Caco-2 (cell line): Measurements from ENCODE around the gene TTC21A. TPM values are rescaled to one million over a fixed set of nuclear protein-coding genes. Genes with fewer than 3 reads are reported as not detected.
A peak's percentile ranks its signal among the peaks of the same experiment; 100 is the strongest.

Experiments used
- BruUV-seq: library from RNA; stranded (reverse); fragments of 400-500 nt; replicated peaks from 2 replicates; lab custom pipeline; 2021; lab: Mats Ljungman, UMichigan
- CTCF ChIA-PET: fragments of 300-600 bp; sonication (Branson Sonifier 250); formaldehyde crosslinking; loops from one replicate; lab custom pipeline; 2022; ENCODE audit warnings: antibody characterized with exemption; lab: Charles Lee
- POLR2A ChIA-PET: fragments of 300-600 bp; sonication (Branson Sonifier 250); formaldehyde crosslinking; loops from one replicate; lab custom pipeline; 2022; ENCODE audit warnings: antibody characterized with exemption; lab: Charles Lee
- DNase-seq, 2 experiments: peaks; one replicate each; pipeline versions ENCODE4 v3.0.0 to v3.0.0-alpha.2; 2020 to 2022
- H3K27me3 ChIP-seq: replicated peaks from 2 replicates; pipeline ENCODE4 v1.6.0; 2011; ENCODE audit warnings: low read length; ENCODE audit not compliant: control insufficient read depth, insufficient read depth
- H3K36me3 ChIP-seq: 2 replicates; pipeline ENCODE4 v1.5.1; 2011; ENCODE audit warnings: low read length; ENCODE audit not compliant: control insufficient read depth, insufficient read depth
- H3K4me1 ChIP-seq: fragments of 250-450 bp; sonication (Bioruptor Pico); 2 replicates; pipeline ENCODE4 v1.5.1; 2020; ENCODE audit warnings: mild to moderate bottlenecking
- H3K4me3 ChIP-seq: 2 replicates; pipeline ENCODE4 v1.5.1; 2011; ENCODE audit warnings: low read depth, mild to moderate bottlenecking, control low read depth, low read length
- H3K9me3 ChIP-seq: fragments of 250-450 bp; sonication (Bioruptor Pico); 2 replicates; pipeline ENCODE4 v1.5.1; 2020; ENCODE audit warnings: mild to moderate bottlenecking, moderate library complexity
- H3K27ac Mint-ChIP-seq: one replicate; pipeline ENCODE4 v1.8.0; 2022; ENCODE audit warnings: mixed read lengths; ENCODE audit not compliant: unreplicated experiment
- H3K27me3 Mint-ChIP-seq: one replicate; pipeline ENCODE4 v1.8.0; 2022; ENCODE audit warnings: mixed read lengths; ENCODE audit not compliant: insufficient read depth, unreplicated experiment
- H3K36me3 Mint-ChIP-seq: one replicate; pipeline ENCODE4 v1.8.0; 2022; ENCODE audit warnings: mild to moderate bottlenecking, mixed read lengths; ENCODE audit not compliant: insufficient read depth, unreplicated experiment
- H3K4me1 Mint-ChIP-seq: one replicate; pipeline ENCODE4 v1.8.0; 2022; ENCODE audit warnings: low read depth, mixed read lengths; ENCODE audit not compliant: unreplicated experiment
- H3K4me3 Mint-ChIP-seq: one replicate; pipeline ENCODE4 v1.8.0; 2022; ENCODE audit warnings: mild to moderate bottlenecking, moderate library complexity, mixed read lengths; ENCODE audit not compliant: unreplicated experiment
- H3K9me3 Mint-ChIP-seq: one replicate; pipeline ENCODE4 v1.8.0; 2022; ENCODE audit warnings: mixed read lengths; ENCODE audit not compliant: unreplicated experiment
- intact Hi-C: fragments of 100-400 bp; cut with micrococcal nuclease; formaldehyde crosslinking; loops from one replicate; pipeline ENCODE4 v1.10.0; 2022; ENCODE audit not compliant: unreplicated experiment
- total RNA-seq: library from RNA; stranded (reverse); gene quantifications from 2 replicates; pipeline ENCODE4 v1.2.3, GENCODE V29; 2022
- TF ChIP-seq, protein P1 (sequence below), 2 experiments: fragments of 200-600 bp in 1 of 2; IDR thresholded peaks; 1 replicate in 1 of 2; 2 replicates in 1 of 2; pipeline versions ENCODE4 v1.5.1 to v1.8.0; 2011 to 2022; ENCODE audit warnings: antibody characterized with exemption in 1 of 2, control low read depth in 1 of 2, inconsistent platforms in 1 of 2, low read depth in 1 of 2, low read length in 1 of 2, mild to moderate bottlenecking in 1 of 2, moderate library complexity in 1 of 2; ENCODE audit not compliant: insufficient read depth in 1 of 2, severe bottlenecking in 1 of 2, unreplicated experiment in 1 of 2

The TTC21A gene
- total RNA-seq, 1 experiment from 2014 or later, result 4.0 TPM

DNA sequence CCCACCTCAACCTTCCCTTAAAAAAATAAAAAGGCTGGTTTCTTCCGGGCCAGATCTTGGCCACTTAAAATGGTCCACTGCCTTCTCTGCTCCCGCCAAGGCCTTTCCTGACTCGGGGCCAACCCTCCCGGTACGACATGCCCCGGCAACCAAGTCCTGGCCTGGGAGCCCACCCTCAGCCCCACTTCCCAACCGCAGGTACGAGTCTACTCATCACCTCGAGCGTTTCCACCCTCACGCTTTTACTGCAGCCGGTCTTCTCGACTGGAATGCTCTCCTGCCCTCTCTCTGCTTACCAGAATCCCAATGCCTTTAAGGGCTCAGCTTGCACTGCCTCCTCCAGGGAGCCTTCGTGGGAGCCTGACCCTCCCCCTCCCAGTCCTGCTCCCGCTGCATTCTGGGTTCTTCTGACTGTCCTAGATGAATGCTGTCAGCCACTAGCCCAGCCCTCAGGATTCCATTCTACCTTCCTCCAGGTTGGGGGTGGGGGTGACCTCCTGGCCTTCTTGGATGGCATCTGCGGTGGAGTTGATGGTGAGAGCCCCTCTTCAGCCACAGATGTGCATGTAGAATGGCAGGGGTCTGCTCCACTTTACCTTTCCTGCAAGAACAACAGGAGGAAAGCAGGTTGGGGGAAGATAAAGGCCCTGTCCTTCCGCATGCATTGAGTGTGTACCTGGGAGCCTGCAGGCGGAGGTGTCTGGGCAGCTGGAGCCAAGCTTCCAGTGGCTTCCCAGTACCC, 47.0 kb downstream of the TTC21A start:
- H3K9me3 Mint-ChIP-seq, result no peaks in the 10 kb centered on the region
- no peaks in the 10 kb centered on the region for H3K36me3 ChIP-seq
- H3K27me3 Mint-ChIP-seq, result no peaks in the 10 kb centered on the region
- no peaks in the 10 kb centered on the region for H3K9me3 ChIP-seq
- BruUV-seq, result TSS peak; percentile 79
- no peaks in the 10 kb centered on the region for H3K27me3 ChIP-seq
- H3K27ac Mint-ChIP-seq, result peak overlapping the region; percentile 97
- H3K4me1 ChIP-seq, result peaks cover 40% of the 10 kb centered on the region
- H3K4me1 Mint-ChIP-seq, result peaks cover 36% of the 10 kb centered on the region
- CTCF ChIA-PET, result no interaction called here
- H3K4me3 Mint-ChIP-seq, result peak overlapping the region; percentile 94
- peak; percentile 75 to 82 for DNase-seq
- H3K4me3 ChIP-seq, result peak overlapping the region; percentile 40
- intact Hi-C loops, result loop anchor here (2.0 kb wide), 1 partner anchor 14 kb away; no protein-coding TSS in a partner anchor
- H3K36me3 Mint-ChIP-seq, result peaks cover 41% of the 10 kb centered on the region
- TF ChIP-seq, protein P1, sequence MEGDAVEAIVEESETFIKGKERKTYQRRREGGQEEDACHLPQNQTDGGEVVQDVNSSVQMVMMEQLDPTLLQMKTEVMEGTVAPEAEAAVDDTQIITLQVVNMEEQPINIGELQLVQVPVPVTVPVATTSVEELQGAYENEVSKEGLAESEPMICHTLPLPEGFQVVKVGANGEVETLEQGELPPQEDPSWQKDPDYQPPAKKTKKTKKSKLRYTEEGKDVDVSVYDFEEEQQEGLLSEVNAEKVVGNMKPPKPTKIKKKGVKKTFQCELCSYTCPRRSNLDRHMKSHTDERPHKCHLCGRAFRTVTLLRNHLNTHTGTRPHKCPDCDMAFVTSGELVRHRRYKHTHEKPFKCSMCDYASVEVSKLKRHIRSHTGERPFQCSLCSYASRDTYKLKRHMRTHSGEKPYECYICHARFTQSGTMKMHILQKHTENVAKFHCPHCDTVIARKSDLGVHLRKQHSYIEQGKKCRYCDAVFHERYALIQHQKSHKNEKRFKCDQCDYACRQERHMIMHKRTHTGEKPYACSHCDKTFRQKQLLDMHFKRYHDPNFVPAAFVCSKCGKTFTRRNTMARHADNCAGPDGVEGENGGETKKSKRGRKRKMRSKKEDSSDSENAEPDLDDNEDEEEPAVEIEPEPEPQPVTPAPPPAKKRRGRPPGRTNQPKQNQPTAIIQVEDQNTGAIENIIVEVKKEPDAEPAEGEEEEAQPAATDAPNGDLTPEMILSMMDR (IDR thresholded peaks at IDR 0.05; ENCODE audit: insufficient read depth in 1 of 2, low read depth in 1 of 2, low read length in 1 of 2, severe bottlenecking in 1 of 2, unreplicated experiment in 1 of 2), result no peak
- POLR2A ChIA-PET, result interaction anchor here (0.8 kb wide), 1 partner anchor 68 kb away, joined by 8 read pairs; no protein-coding TSS in a partner anchor

DNA sequence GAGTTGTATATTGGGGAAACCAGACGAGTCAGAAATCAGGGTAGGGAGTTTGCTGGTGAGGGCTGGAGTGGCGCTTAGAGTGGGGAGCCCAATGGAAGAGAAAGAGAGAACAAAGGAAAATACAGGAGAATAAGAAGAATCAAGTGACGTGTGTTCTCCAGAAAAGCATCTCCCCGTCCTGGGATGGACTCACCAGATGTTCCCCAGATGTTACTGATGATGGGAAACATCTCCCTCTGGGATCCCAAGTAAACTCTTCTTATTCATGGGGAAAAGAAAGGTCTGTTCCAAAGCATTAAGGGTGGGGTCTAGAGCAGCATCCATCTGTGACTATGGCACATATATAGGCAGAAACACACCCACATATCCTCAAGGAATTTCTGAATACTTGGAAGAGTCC, 48.9 kb downstream of the TTC21A start:
- DNase-seq, result no peak
- CTCF ChIA-PET, result no interaction called here
- Histone ChIP-seq H3K9me3 (no peaks in the 10 kb centered on the region), H3K36me3 (no peaks in the 10 kb centered on the region), H3K4me3 (no peak overlapping the region), H3K27me3 (no peaks in the 10 kb centered on the region), H3K4me1 (peaks cover 21% of the 10 kb centered on the region)
- TF ChIP-seq, protein P1 (IDR thresholded peaks at IDR 0.05; ENCODE audit: insufficient read depth in 1 of 2, low read depth in 1 of 2, low read length in 1 of 2, severe bottlenecking in 1 of 2, unreplicated experiment in 1 of 2), result no peak
- intact Hi-C loops, result no loop called here
- no peak overlapping the region for H3K4me3 Mint-ChIP-seq
- no peak overlapping the region for H3K27ac Mint-ChIP-seq
- BruUV-seq, result no TSS peak
- H3K36me3 Mint-ChIP-seq, result peaks cover 23% of the 10 kb centered on the region
- H3K9me3 Mint-ChIP-seq, result no peaks in the 10 kb centered on the region
- peaks cover 18% of the 10 kb centered on the region for H3K4me1 Mint-ChIP-seq
- POLR2A ChIA-PET, result no interaction called here
- no peaks in the 10 kb centered on the region for H3K27me3 Mint-ChIP-seq

DNA sequence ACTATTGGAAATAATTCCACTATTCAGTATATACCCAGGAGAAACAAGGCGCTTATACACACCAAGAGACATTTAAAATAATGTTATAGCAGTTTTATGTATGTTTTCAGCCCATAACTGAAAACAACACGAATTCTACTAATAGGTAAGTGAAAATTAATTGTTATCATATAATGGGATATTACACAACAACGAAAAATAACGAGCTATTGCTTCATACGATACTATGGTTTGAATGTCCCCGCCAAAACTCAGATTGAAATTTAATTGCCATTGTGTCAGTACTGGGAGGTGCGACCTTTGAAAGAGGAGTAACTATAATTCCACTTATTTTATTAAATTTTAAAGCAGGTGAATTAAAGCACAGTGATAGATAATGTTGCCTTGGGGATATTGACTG, 49.9 kb downstream of the TTC21A start:
- H3K36me3 Mint-ChIP-seq, result peaks cover 13% of the 10 kb centered on the region
- H3K9me3 Mint-ChIP-seq, result no peaks in the 10 kb centered on the region
- H3K36me3 ChIP-seq, result no peaks in the 10 kb centered on the region
- BruUV-seq, result no TSS peak
- H3K4me1 Mint-ChIP-seq, result peaks cover 10% of the 10 kb centered on the region
- ChIA-PET POLR2A (no interaction called here), CTCF (interaction anchor here (1.5 kb wide), 1 partner anchor 131 kb away, joined by 3 read pairs; no protein-coding TSS in a partner anchor)
- H3K4me3 ChIP-seq, result no peak overlapping the region
- H3K4me3 Mint-ChIP-seq, result no peak overlapping the region
- no peaks in the 10 kb centered on the region for H3K9me3 ChIP-seq
- H3K27me3 ChIP-seq, result no peaks in the 10 kb centered on the region
- peaks cover 14% of the 10 kb centered on the region for H3K4me1 ChIP-seq
- no peaks in the 10 kb centered on the region for H3K27me3 Mint-ChIP-seq
- TF ChIP-seq, protein P1 (IDR thresholded peaks at IDR 0.05; ENCODE audit: insufficient read depth in 1 of 2, low read depth in 1 of 2, low read length in 1 of 2, severe bottlenecking in 1 of 2, unreplicated experiment in 1 of 2), result no peak
- no peak overlapping the region for H3K27ac Mint-ChIP-seq
- no peak for DNase-seq
- intact Hi-C loops, result no loop called here
